Measurements from ENCODE around the gene NDUFB7. TPM values are rescaled to one million over a fixed set of nuclear protein-coding genes. Genes with fewer than 3 reads are reported as not detected.
"Not testable (repeated sequence)": the region's sequence is repeated elsewhere in the genome, so short reads cannot be mapped to it uniquely, and the experiment has no call there.

NDUFB7 gene
- total RNA-seq, 4 donors from 2014 or later: 119 to 543 (median 221) TPM

- TF ChIP-seq POLR2A (IDR thresholded peaks at IDR 0.05) (no peak), CTCF (IDR thresholded peaks at IDR 0.05) (no peak)
- Histone ChIP-seq H3K27ac (no peak overlapping the region), H3K9me3 (no peaks in the 10 kb centered on the region), H3K4me1 (no peaks in the 10 kb centered on the region), H3K36me3 (no peaks in the 10 kb centered on the region), H3K4me3 (no peak overlapping the region), H3K27me3 (no peaks in the 10 kb centered on the region)
- intact Hi-C loops (cut with DNase I; ENCODE audit: low total_unique reads): no loop called here
- DNase-seq: no peak
Observed at GRCh38 chr19:14612657-14613056, 40.8 kb upstream of the NDUFB7 start.

- H3K36me3 ChIP-seq; DNase-seq; H3K4me3 ChIP-seq; intact Hi-C loops (cut with DNase I; ENCODE audit: low total_unique reads); H3K9me3 ChIP-seq; H3K27me3 ChIP-seq; H3K4me1 ChIP-seq; H3K27ac ChIP-seq: not testable (repeated sequence)
Observed at GRCh38 chr19:14612242-14612641, 40.4 kb upstream of the NDUFB7 start.

GRCh38 chr19:14611051-14611450 lies 39.2 kb upstream of the NDUFB7 start:
- H3K27ac ChIP-seq: no peak overlapping the region
- no peak for DNase-seq
- no peak for TF ChIP-seq CTCF (IDR thresholded peaks at IDR 0.05)
- no peak for TF ChIP-seq POLR2A (IDR thresholded peaks at IDR 0.05)
- H3K27me3 ChIP-seq: no peaks in the 10 kb centered on the region
- H3K9me3 ChIP-seq: no peaks in the 10 kb centered on the region
- no peak overlapping the region for H3K4me3 ChIP-seq
- no peaks in the 10 kb centered on the region for H3K36me3 ChIP-seq
- H3K4me1 ChIP-seq: no peaks in the 10 kb centered on the region
- intact Hi-C loops (cut with DNase I; ENCODE audit: low total_unique reads): no loop called here

GRCh38 chr19:14606627-14607026 lies 34.8 kb upstream of the NDUFB7 start:
- DNase-seq: no peak
- Histone ChIP-seq H3K4me1 (no peaks in the 10 kb centered on the region), H3K27ac (no peak overlapping the region), H3K36me3 (no peaks in the 10 kb centered on the region), H3K27me3 (no peaks in the 10 kb centered on the region), H3K4me3 (no peak overlapping the region), H3K9me3 (no peaks in the 10 kb centered on the region)
- TF ChIP-seq CTCF (IDR thresholded peaks at IDR 0.05) (no peak), POLR2A (IDR thresholded peaks at IDR 0.05) (no peak)
- intact Hi-C loops (cut with DNase I; ENCODE audit: low total_unique reads): no loop called here

- Histone ChIP-seq H3K4me3 (no peak overlapping the region), H3K4me1 (no peaks in the 10 kb centered on the region), H3K27ac (no peak overlapping the region), H3K27me3 (no peaks in the 10 kb centered on the region), H3K9me3 (no peaks in the 10 kb centered on the region), H3K36me3 (no peaks in the 10 kb centered on the region)
- intact Hi-C loops (cut with DNase I; ENCODE audit: low total_unique reads): no loop called here
- TF ChIP-seq CTCF (IDR thresholded peaks at IDR 0.05) (no peak), POLR2A (IDR thresholded peaks at IDR 0.05) (no peak)
- no peak for DNase-seq
Observed at GRCh38 chr19:14603990-14604387, 32.1 kb upstream of the NDUFB7 start.

GRCh38 chr19:14599548-14600147 lies 27.8 kb upstream of the NDUFB7 start:
- intact Hi-C loops (cut with DNase I; ENCODE audit: low total_unique reads): no loop called here
- Histone ChIP-seq H3K36me3 (no peaks in the 10 kb centered on the region), H3K9me3 (no peaks in the 10 kb centered on the region), H3K4me1 (no peaks in the 10 kb centered on the region), H3K27me3 (no peaks in the 10 kb centered on the region), H3K27ac (no peak overlapping the region), H3K4me3 (no peak overlapping the region)
- no peak for TF ChIP-seq POLR2A (IDR thresholded peaks at IDR 0.05)
- no peak for TF ChIP-seq CTCF (IDR thresholded peaks at IDR 0.05)
- DNase-seq: no peak
